ENCODE results near the gene POU2F2. TPM values are rescaled to one million over a fixed set of nuclear protein-coding genes. Genes with fewer than 3 reads are reported as not detected.

POU2F2 gene
- total RNA-seq, 1 donor from 2014 or later, result 5.3 TPM

- no peak for DNase-seq (ENCODE audit: low spot score)
These were observed 22.5 kb upstream of the POU2F2 start for GRCh38 chr19:42154471-42155323.

DNA sequence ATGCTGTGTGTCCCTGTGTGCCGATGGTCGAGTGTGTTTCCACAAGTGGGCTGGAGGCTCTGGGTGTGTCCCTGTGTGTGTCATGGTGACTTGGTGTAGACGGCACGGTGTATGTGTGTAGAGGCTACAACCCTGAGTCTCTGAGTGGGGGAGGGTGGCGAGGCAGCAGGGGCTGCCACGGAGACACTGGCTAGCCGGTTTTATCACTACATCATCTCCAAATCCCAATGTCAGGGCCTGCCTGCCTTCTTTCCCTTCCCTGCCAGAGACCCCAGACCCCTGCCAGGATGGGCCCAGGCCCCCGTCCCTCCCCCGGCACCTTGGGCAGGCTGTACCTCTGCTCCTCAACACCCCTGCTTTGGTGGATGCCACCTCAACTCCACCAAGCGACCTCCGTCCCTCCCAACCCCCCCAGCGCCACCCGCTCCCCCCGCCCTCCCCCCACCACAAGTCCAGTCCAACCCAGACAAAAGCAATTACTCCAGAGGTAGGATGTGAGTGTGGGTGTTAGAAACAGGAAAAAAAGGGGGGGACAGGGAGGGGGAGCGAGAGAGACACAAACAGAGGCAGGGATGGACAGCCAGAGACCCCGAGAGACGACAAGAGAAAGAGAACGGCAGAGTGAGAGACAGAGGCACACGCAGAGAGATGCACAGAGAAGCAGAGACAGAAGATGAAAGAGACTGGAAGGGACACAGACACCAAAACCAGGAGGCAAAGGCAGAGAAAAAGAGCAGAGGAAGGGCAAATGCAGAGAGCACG lies 21.6 kb upstream of the POU2F2 start:
- no peak for DNase-seq (ENCODE audit: low spot score)

- no peak for DNase-seq (ENCODE audit: low spot score)
These were observed 20.8 kb upstream of the POU2F2 start for GRCh38 chr19:42152910-42153671.

DNA sequence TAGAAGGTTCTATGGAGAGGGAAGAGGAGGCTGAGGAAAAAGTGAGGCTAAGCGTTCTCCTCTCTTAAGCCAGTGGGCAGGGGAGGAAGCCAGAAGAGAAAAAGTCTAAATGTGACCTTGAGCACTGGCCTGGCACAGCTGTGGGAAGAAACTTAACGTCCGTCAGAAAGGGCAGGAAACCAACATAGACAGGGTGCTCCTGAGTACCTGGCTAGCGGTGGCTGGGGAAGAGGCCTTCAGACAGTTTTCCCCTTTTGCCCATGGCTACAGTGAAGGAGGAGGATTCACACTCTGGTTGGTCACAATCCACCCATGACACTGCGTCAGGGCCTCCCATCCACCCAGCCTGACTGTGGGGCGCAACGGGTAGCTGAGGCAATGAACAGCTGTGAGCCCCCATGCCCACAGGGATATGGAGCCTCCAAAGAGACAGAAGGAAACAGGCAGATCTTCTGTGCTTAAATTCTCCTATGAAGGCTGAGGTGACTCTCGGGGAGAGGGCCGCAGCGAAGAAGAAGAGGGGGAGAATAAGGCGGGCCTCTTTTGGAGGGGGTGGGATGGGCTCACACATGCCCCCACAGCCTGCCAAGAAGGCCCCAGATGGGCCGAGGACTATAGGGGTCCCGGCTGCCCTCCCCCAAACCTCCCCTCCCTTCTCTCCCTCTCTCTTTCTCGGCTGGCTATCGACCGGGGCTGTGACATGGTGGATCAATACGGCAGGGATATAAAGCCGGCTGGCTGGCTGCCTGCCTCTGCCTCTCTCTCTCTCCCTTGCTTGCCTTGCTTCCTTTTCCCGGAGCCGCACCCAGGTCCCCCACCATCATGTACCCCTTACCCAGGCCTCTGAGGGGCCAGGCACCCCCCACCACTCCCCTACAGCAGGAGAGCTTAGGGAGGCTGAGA lies 19.8 kb upstream of the POU2F2 start:
- DNase-seq (ENCODE audit: low spot score), result no peak

- no peak for DNase-seq (ENCODE audit: low spot score)
These were observed 18.7 kb upstream of the POU2F2 start for GRCh38 chr19:42150911-42151361.

DNA sequence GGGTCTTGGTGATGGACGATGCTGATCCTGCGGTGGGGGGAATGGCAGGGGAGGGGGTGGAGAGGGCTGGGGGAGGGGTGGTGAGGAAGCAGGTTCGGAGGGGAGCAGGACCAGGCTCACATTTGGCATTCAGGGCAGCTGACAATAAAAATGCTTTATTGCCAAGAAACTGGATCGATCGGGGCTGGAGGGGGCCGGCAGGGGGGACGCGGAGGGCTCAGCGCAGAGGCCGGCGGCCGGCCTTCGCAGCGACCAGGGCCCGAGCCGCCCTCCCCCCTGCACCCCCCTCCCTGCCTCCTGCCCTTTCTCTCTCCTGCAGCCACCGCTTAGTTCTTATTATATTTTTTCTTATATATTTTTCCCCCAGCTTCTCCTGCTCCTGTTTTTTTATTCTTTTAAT lies 18.1 kb upstream of the POU2F2 start:
- DNase-seq (ENCODE audit: low spot score), result no peak

GRCh38 chr19:42149447-42150202 lies 17.4 kb upstream of the POU2F2 start:
- DNase-seq (ENCODE audit: low spot score), result no peak

DNA sequence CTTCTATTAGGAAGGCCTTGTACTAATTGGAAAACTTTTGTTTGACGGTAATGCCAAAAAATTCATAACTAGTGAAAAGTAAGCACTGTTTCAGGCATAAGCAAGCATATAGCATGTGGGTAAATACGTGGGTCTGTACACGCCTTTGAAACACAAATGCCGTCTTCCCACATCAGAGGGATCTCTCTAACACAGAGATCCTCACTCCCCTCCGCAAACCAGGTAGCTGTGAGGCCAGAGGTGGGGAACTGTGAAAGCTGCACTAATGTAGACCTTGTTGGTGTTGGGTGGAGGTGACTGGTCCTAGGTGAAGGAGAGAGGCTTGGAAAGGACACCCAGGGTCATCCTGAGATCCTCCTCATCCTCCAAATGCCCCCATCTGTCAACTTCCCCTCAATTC lies 16.0 kb upstream of the POU2F2 start:
- no peak for DNase-seq (ENCODE audit: low spot score)

DNA sequence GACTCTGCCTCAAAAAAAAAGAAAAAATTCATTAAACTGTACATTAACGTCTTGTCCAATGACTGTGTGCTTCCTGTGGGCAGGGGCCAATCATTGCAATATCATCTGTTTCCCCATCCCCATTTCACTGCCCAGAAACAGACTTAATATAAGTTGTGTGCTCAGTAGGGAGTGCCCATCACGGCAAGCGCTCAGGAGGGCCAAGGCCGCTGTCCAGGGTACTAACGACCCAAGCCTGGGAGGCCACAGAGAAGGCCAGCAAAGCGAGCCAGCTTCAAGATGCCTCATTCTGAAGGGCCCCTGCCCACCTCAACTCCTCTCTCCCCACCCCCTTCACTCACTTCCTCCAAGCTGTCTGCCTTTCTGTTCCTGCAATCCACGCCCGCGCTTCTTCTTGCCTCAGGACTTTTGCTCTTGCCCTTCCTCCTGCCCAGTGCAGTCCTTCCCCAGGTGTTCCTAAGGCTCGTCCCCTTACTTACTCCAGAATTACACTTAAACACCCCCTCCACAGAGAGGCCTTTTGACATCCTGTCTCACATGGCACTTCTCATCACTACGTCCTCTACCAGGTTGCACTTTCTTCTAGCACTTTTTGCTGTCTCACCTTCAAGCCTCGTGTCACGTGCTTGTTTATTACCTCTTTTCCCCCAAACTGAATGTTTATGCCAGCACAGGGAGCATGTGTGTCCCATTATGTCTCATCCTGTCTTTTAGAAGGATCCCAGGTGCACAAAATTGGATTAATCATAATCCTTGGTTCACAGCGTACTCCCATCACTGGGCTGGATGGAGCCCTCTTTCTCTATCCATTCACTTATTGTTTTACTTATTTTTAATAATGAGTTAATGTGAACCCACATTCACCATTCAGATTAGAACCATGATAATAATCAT lies 11.3 kb upstream of the POU2F2 start:
- DNase-seq (ENCODE audit: low spot score), result no peak

DNA sequence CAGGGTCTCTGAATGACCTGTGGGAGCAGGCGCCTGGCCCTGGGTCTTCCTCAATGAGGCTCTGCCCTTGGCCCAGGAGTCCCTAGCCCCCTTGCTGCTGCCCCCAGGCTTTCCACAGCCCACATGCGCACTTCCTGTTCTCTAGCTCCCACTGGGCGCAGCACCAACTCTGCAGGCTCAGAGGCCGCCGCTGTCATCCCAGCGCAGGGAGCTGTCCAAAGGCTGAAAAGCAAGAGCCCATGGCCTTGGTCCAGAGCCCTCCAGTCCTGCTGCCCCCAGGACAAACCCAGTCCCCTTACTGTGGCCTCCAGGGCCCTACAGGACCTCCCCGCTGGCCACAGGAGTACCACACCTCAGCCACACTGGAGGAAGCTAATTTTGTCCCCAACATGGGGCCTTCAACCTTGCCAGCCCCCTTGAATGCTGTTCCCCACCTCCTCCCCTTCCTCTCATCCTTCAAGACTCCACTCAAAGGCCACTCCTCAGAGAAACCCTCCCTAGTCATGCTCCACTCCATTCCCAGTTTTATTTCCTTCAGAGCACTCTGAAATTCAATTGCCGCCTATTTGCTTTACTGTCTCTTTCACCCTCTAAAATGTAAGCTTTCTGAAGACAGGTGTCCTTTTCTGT lies 8.0 kb upstream of the POU2F2 start:
- DNase-seq (ENCODE audit: low spot score), result peak; percentile 67

- DNase-seq (ENCODE audit: low spot score), result no peak
These were observed 2.4 kb upstream of the POU2F2 start for GRCh38 chr19:42134535-42135070.

GRCh38 chr19:42132851-42133528 lies 744 bp upstream of the POU2F2 start:
- peak; percentile 62 for DNase-seq (ENCODE audit: low spot score)

- no peak for DNase-seq (ENCODE audit: low spot score)
These were observed 857 bp downstream of the POU2F2 start for GRCh38 chr19:42131149-42132029.

DNA sequence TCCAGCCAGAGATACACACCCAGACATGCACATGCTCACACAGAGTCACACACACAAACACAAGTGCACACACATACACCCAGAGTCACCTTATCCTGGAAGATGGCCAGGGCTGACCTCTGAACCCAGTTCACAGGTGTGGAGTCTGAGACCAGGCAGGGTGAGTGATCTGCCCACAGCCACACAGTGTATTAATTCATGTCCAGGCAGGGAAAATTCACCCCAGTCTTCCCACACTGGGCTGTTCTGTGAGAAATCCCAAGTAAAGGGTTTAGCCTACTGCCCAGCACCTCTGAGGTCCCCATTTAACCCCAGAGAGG lies 2.0 kb downstream of the POU2F2 start:
- no peak for DNase-seq (ENCODE audit: low spot score)

GRCh38 chr19:42129399-42130253 lies 2.6 kb downstream of the POU2F2 start:
- no peak for DNase-seq (ENCODE audit: low spot score)

DNA sequence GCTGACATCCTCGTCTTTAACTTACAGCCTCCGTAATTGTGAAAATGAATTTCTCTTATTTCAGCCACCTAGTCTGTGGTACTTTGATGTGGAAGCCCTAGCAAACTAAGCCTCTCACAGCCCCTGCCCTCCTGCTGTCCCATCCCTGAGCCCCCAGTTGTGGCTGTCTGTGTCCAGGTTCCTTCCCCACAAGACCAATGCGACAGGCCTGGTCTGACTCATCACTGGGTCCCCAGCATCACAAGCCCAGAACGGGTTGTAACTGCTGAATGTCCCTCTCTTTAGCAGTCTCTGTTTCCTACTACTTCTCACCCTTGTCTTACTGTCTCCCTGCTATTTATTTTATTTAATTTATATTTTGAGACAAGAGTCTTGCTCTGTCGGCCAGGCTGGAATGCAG lies 5.7 kb downstream of the POU2F2 start:
- DNase-seq (ENCODE audit: low spot score), result no peak
